GM23338 (cell line): ENCODE results near the gene FUT1. TPM values are rescaled to one million over a fixed set of nuclear protein-coding genes. Genes with fewer than 3 reads are reported as not detected.

Experiments used
- CREB1 ChIP-seq: fragments of 250-450 bp; sonication (Bioruptor Pico); IDR thresholded peaks from 2 replicates; pipeline ENCODE4 v1.5.0; 2020; ENCODE audit warnings: low read depth, mild to moderate bottlenecking, moderate library complexity
- EZH2phosphoT487 ChIP-seq: fragments of 200-600 bp; sonication (generic); IDR thresholded peaks from one replicate; pipeline ENCODE4 v1.8.1; 2018; ENCODE audit warnings: antibody characterized with exemption; ENCODE audit not compliant: unreplicated experiment
- JUNB ChIP-seq: IDR thresholded peaks from one replicate; pipeline ENCODE4 v1.6.1; 2016; ENCODE audit warnings: antibody characterized with exemption; ENCODE audit not compliant: unreplicated experiment
- NANOG ChIP-seq: IDR thresholded peaks from 2 replicates; pipeline ENCODE4 v1.6.1; 2016; ENCODE audit warnings: antibody characterized with exemption, borderline replicate concordance
- STAT1 ChIP-seq: IDR thresholded peaks from one replicate; pipeline ENCODE4 v1.6.1; 2016; ENCODE audit warnings: antibody characterized with exemption; ENCODE audit not compliant: unreplicated experiment
- ZNF114 ChIP-seq: fragments of 250-450 bp; sonication (Bioruptor Pico); IDR thresholded peaks from 2 replicates; pipeline ENCODE4 v1.5.0; 2020; ENCODE audit warnings: mild to moderate bottlenecking, moderate library complexity
- ZNF331 ChIP-seq: fragments of 250-450 bp; sonication (Bioruptor Pico); IDR thresholded peaks from 2 replicates; pipeline ENCODE4 v1.5.0; 2020; ENCODE audit warnings: low read depth, mild to moderate bottlenecking, moderate library complexity
- polyA plus RNA-seq: library from polyadenylated mRNA; unstranded; fragments of >200 nt; fragmentation: Nextera tagmentation; extraction: Ambion mirVana; gene quantifications from 2 replicates; pipeline ENCODE4 v1.2.1, GENCODE V29; 2016
- total RNA-seq: library from RNA; depleted of rRNA; stranded (reverse); fragments of >200 nt; shearing (Covaris generic); gene quantifications from 2 replicates; pipeline ENCODE4 v1.2.3, GENCODE V29; 2014
- TF ChIP-seq, protein P1 (sequence below): fragments of 250-450 bp; sonication (Bioruptor Pico); IDR thresholded peaks from 2 replicates; pipeline ENCODE4 v1.5.0; 2020; ENCODE audit warnings: mild to moderate bottlenecking, moderate library complexity
- TF ChIP-seq, protein P2 (sequence below): IDR thresholded peaks from 2 replicates; pipeline ENCODE4 v1.6.1; 2016; ENCODE audit warnings: antibody characterized with exemption
- TF ChIP-seq, protein P3 (sequence below), 2 experiments: fragments of 200-600 bp in 1 of 2; sonication (generic) in 1 of 2; conservative IDR thresholded peaks; 2 replicates each; pipeline versions ENCODE4 v1.5.1 to v1.6.1; 2016 to 2017; ENCODE audit warnings: antibody characterized with exemption in 2 of 2, low read depth in 2 of 2, mild to moderate bottlenecking in 2 of 2, moderate library complexity in 1 of 2

Gene FUT1
- total and polyA plus RNA-seq, 2 experiments from 2014 or later, result 4.4 to 20.8 TPM

DNA sequence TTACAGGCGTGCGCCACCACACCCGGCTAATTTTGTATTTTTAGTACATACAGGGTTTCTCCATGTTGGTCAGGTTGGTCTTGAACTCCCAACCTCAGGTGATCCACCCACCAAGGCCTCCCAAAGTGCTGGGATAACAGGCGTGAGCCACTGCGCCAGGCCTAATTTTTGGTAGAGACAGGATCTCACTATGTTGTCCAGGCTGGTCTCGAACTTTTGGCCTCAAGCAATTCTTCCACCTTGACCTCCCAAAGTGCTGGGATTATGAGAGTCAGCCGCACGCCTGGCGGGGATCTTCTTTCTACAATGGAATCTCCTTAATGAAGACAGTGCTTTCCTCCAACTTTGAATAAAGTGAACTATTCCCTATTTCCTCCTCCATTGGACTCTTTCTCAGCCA, 17.8 kb downstream of the FUT1 start (continued):
- TF ChIP-seq, protein P1, sequence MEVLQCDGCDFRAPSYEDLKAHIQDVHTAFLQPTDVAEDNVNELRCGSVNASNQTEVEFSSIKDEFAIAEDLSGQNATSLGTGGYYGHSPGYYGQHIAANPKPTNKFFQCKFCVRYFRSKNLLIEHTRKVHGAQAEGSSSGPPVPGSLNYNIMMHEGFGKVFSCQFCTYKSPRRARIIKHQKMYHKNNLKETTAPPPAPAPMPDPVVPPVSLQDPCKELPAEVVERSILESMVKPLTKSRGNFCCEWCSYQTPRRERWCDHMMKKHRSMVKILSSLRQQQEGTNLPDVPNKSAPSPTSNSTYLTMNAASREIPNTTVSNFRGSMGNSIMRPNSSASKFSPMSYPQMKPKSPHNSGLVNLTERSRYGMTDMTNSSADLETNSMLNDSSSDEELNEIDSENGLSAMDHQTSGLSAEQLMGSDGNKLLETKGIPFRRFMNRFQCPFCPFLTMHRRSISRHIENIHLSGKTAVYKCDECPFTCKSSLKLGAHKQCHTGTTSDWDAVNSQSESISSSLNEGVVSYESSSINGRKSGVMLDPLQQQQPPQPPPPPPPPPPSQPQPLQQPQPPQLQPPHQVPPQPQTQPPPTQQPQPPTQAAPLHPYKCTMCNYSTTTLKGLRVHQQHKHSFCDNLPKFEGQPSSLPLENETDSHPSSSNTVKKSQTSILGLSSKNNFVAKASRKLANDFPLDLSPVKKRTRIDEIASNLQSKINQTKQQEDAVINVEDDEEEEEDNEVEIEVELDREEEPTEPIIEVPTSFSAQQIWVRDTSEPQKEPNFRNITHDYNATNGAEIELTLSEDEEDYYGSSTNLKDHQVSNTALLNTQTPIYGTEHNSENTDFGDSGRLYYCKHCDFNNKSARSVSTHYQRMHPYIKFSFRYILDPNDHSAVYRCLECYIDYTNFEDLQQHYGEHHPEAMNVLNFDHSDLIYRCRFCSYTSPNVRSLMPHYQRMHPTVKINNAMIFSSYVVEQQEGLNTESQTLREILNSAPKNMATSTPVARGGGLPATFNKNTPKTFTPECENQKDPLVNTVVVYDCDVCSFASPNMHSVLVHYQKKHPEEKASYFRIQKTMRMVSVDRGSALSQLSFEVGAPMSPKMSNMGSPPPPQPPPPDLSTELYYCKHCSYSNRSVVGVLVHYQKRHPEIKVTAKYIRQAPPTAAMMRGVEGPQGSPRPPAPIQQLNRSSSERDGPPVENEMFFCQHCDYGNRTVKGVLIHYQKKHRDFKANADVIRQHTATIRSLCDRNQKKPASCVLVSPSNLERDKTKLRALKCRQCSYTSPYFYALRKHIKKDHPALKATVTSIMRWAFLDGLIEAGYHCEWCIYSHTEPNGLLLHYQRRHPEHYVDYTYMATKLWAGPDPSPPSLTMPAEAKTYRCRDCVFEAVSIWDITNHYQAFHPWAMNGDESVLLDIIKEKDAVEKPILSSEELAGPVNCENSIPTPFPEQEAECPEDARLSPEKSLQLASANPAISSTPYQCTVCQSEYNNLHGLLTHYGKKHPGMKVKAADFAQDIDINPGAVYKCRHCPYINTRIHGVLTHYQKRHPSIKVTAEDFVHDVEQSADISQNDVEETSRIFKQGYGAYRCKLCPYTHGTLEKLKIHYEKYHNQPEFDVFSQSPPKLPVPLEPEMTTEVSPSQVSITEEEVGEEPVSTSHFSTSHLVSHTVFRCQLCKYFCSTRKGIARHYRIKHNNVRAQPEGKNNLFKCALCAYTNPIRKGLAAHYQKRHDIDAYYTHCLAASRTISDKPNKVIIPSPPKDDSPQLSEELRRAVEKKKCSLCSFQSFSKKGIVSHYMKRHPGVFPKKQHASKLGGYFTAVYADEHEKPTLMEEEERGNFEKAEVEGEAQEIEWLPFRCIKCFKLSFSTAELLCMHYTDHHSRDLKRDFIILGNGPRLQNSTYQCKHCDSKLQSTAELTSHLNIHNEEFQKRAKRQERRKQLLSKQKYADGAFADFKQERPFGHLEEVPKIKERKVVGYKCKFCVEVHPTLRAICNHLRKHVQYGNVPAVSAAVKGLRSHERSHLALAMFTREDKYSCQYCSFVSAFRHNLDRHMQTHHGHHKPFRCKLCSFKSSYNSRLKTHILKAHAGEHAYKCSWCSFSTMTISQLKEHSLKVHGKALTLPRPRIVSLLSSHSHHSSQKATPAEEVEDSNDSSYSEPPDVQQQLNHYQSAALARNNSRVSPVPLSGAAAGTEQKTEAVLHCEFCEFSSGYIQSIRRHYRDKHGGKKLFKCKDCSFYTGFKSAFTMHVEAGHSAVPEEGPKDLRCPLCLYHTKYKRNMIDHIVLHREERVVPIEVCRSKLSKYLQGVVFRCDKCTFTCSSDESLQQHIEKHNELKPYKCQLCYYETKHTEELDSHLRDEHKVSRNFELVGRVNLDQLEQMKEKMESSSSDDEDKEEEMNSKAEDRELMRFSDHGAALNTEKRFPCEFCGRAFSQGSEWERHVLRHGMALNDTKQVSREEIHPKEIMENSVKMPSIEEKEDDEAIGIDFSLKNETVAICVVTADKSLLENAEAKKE, result no peak
- TF ChIP-seq EZH2phosphoT487, result no peak
- no peak for TF ChIP-seq JUNB
- no peak for TF ChIP-seq NANOG
- TF ChIP-seq ZNF114, result no peak
- TF ChIP-seq CREB1 (CRISPR knock-in tag), result no peak
- TF ChIP-seq, protein P2, sequence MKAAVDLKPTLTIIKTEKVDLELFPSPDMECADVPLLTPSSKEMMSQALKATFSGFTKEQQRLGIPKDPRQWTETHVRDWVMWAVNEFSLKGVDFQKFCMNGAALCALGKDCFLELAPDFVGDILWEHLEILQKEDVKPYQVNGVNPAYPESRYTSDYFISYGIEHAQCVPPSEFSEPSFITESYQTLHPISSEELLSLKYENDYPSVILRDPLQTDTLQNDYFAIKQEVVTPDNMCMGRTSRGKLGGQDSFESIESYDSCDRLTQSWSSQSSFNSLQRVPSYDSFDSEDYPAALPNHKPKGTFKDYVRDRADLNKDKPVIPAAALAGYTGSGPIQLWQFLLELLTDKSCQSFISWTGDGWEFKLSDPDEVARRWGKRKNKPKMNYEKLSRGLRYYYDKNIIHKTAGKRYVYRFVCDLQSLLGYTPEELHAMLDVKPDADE, result no peak
- no peak for TF ChIP-seq STAT1
- TF ChIP-seq, protein P3, sequence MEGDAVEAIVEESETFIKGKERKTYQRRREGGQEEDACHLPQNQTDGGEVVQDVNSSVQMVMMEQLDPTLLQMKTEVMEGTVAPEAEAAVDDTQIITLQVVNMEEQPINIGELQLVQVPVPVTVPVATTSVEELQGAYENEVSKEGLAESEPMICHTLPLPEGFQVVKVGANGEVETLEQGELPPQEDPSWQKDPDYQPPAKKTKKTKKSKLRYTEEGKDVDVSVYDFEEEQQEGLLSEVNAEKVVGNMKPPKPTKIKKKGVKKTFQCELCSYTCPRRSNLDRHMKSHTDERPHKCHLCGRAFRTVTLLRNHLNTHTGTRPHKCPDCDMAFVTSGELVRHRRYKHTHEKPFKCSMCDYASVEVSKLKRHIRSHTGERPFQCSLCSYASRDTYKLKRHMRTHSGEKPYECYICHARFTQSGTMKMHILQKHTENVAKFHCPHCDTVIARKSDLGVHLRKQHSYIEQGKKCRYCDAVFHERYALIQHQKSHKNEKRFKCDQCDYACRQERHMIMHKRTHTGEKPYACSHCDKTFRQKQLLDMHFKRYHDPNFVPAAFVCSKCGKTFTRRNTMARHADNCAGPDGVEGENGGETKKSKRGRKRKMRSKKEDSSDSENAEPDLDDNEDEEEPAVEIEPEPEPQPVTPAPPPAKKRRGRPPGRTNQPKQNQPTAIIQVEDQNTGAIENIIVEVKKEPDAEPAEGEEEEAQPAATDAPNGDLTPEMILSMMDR (conservative IDR thresholded peaks at IDR 0.05; ENCODE audit: low read depth in 2 of 2), result no peak
- TF ChIP-seq ZNF331, result no peak
